HK-2 (cell line): ENCODE measurements around the gene GIPC1.

ENCODE experiments used
- DNase-seq: peaks from one replicate; pipeline ENCODE4 v3.0.0-alpha.2; 2018; ENCODE audit not compliant: unreplicated experiment

The GIPC1 gene

GRCh38 chr19:14437578-14438140 is 58.3 kb downstream of the GIPC1 start:
- no peak for DNase-seq

- DNase-seq, result no peak
Measured at GRCh38 chr19:14435320-14436050, 60.4 kb downstream of the GIPC1 start.

- DNase-seq, result peak; percentile 86
Measured at GRCh38 chr19:14434543-14435319, 61.2 kb downstream of the GIPC1 start.

- DNase-seq, result no peak
Measured at GRCh38 chr19:14433554-14434501, 62.1 kb downstream of the GIPC1 start.

GRCh38 chr19:14432791-14433553 is 63.0 kb downstream of the GIPC1 start, which contains the start of gene PKN1:
Gene PKN1, plus strand, starts transcription at chr19:14433306. Its CDS starts 216 bp downstream, at chr19:14433522.
- DNase-seq, result no peak

GRCh38 chr19:14430712-14431111 is 65.2 kb downstream of the GIPC1 start:
- no peak for DNase-seq

GRCh38 chr19:14428882-14429416 is 67.0 kb downstream of the GIPC1 start:
- no peak for DNase-seq
